Endothelial cell of umbilical vein (primary cell): ENCODE results near the gene C2orf74. TPM values are rescaled to one million over a fixed set of nuclear protein-coding genes. Genes with fewer than 3 reads are reported as not detected.

ENCODE experiments used
- BruUV-seq: library from RNA; stranded (reverse); fragments of 400-500 nt; replicated peaks from 2 replicates; lab custom pipeline; 2021; lab: Mats Ljungman, UMichigan
- CTCF ChIA-PET: fragments of 300-600, 350-600 bp; sonication (Branson Sonifier 250); formaldehyde crosslinking; loops from one replicate; lab custom pipeline; 2021; ENCODE audit warnings: antibody characterized with exemption, inconsistent platforms; lab: Charles Lee
- POLR2A ChIA-PET: fragments of 300-600, 350-600 bp; sonication (Branson Sonifier 250); formaldehyde crosslinking; loops from one replicate; lab custom pipeline; 2021; ENCODE audit warnings: antibody characterized with exemption, inconsistent platforms; lab: Charles Lee
- DNase-seq: peaks from one replicate; pipeline ENCODE4 v3.0.0-alpha.2; 2011; ENCODE audit warnings: low read depth, low spot score
- FAIRE-seq: peaks from 2 replicates; lab custom pipeline; 2011; peaks lifted over from hg19 to GRCh38; lab: Jason Lieb, UNC
- H2AFZ ChIP-seq: 2 replicates; pipeline ENCODE4 v1.6.0; 2012; ENCODE audit warnings: low read depth, low read length, control low read depth, inconsistent platforms
- H3K27ac ChIP-seq: 2 replicates; pipeline ENCODE4 v1.5.1; 2011; ENCODE audit warnings: low read depth, mild to moderate bottlenecking, control low read depth, low read length, moderate library complexity; ENCODE audit not compliant: insufficient read depth
- H3K27me3 ChIP-seq, 2 experiments: 2 replicates each; pipeline versions ENCODE4 v1.6.0 to v1.6.1; 2011; ENCODE audit warnings: low read length in 2 of 2, mixed read lengths in 1 of 2; ENCODE audit not compliant: control insufficient read depth in 2 of 2, insufficient read depth in 2 of 2
- H3K36me3 ChIP-seq, 2 experiments: 2 replicates in 1 of 2; 3 replicates in 1 of 2; pipeline ENCODE4 v1.5.1; 2011; ENCODE audit warnings: low read length in 2 of 2, mild to moderate bottlenecking in 1 of 2, moderate library complexity in 1 of 2; ENCODE audit not compliant: control insufficient read depth in 2 of 2, insufficient read depth in 2 of 2; ENCODE audit errors: extremely low read depth in 1 of 2
- H3K4me1 ChIP-seq: 3 replicates; pipeline ENCODE4 v1.5.1; 2011; ENCODE audit warnings: mild to moderate bottlenecking, low read length; ENCODE audit not compliant: control insufficient read depth, insufficient read depth; ENCODE audit errors: extremely low read depth
- H3K4me2 ChIP-seq: 2 replicates; pipeline ENCODE4 v1.6.1; 2011; ENCODE audit warnings: low read length, control low read depth, mixed read lengths; ENCODE audit not compliant: insufficient read depth
- H3K4me3 ChIP-seq, 3 experiments: fragments of 200-600 bp in 1 of 3; sonication (generic), shearing (Covaris generic) in 1 of 3; replicated peaks in 1 of 3; 2 replicates each; pipeline ENCODE4 v1.5.1; 2011 to 2016; ENCODE audit warnings: control low read depth in 3 of 3, low read length in 3 of 3, mild to moderate bottlenecking in 2 of 3, inconsistent platforms in 1 of 3, low read depth in 1 of 3, moderate library complexity in 1 of 3; ENCODE audit not compliant: insufficient read depth in 1 of 3
- H3K79me2 ChIP-seq: 2 replicates; pipeline ENCODE4 v1.6.0; 2012; ENCODE audit warnings: low read length, inconsistent platforms; ENCODE audit not compliant: control insufficient read depth, insufficient read depth
- H3K9ac ChIP-seq: replicated peaks from 2 replicates; pipeline ENCODE3; 2011; ENCODE audit warnings: low read length, control low read depth; ENCODE audit not compliant: insufficient read depth; ENCODE audit errors: extremely low read depth
- H3K9me1 ChIP-seq: replicated peaks from 3 replicates; pipeline ENCODE4 v1.6.0; 2011; ENCODE audit warnings: mild to moderate bottlenecking, low read length; ENCODE audit not compliant: control insufficient read depth, insufficient read depth; ENCODE audit errors: extremely low read depth
- H3K9me3 ChIP-seq: replicated peaks from 2 replicates; pipeline ENCODE4 v1.5.1; 2012; ENCODE audit warnings: low read length, inconsistent platforms; ENCODE audit not compliant: control insufficient read depth, insufficient read depth
- H4K20me1 ChIP-seq: replicated peaks from 2 replicates; pipeline ENCODE3; 2011; ENCODE audit warnings: mild to moderate bottlenecking, low read length; ENCODE audit not compliant: control insufficient read depth, insufficient read depth; ENCODE audit errors: extremely low read depth
- EZH2 ChIP-seq: IDR thresholded peaks from 2 replicates; pipeline ENCODE4 v1.6.1; 2012; ENCODE audit warnings: borderline replicate concordance, low read depth, mild to moderate bottlenecking, moderate library complexity, low read length, inconsistent platforms; ENCODE audit not compliant: severe bottlenecking
- FOS ChIP-seq: IDR thresholded peaks from 2 replicates; pipeline ENCODE4 v1.6.1; 2011; ENCODE audit warnings: mild to moderate bottlenecking, low read length, moderate library complexity, borderline replicate concordance; ENCODE audit not compliant: insufficient read depth
- POLR2A ChIP-seq: IDR thresholded peaks from 2 replicates; pipeline ENCODE4 v1.6.1; 2012; ENCODE audit warnings: low read depth, mild to moderate bottlenecking, control low read depth, low read length
- dilution Hi-C: fragments of 300-500 bp; cut with MboI; formaldehyde crosslinking; loops from one replicate; pipeline ENCODE4 v1.15.0; 2019; ENCODE audit warnings: low sequenced_read_pairs; ENCODE audit not compliant: extremely low pct_ligation_motif_present
- intact Hi-C: fragments of 100-400 bp; cut with micrococcal nuclease; formaldehyde crosslinking; loops from one replicate; pipeline ENCODE4 v1.10.0; 2022
- polyA plus RNA-seq, 4 experiments: library from polyadenylated mRNA; depleted of rRNA in 3 of 4; stranded (reverse) in 3 of 4; unstranded in 1 of 4; fragments of >200 nt; gene quantifications; 2 replicates each; pipeline versions ENCODE4 v1.2.1 to v1.2.3, GENCODE V29; 2011 to 2012; ENCODE audit warnings: missing spikeins in 1 of 4
- total RNA-seq: library from RNA; stranded (reverse); gene quantifications from 2 replicates; pipeline ENCODE4 v1.2.3, GENCODE V29; 2021
- TF ChIP-seq, protein P1 (sequence below): IDR thresholded peaks from 2 replicates; pipeline ENCODE4 v1.6.1; 2011; ENCODE audit not compliant: insufficient read depth, insufficient read length
- TF ChIP-seq, protein P2 (sequence below), 2 donors: IDR thresholded peaks; 1 replicate in 1 of 2; 2 replicates in 1 of 2; pipeline ENCODE4 v1.5.1; 2011; ENCODE audit warnings: low read length in 2 of 2, mild to moderate bottlenecking in 2 of 2, moderate library complexity in 2 of 2, control low read depth in 1 of 2, inconsistent platforms in 1 of 2, low read depth in 1 of 2; ENCODE audit not compliant: insufficient read depth in 1 of 2; ENCODE audit errors: extremely low read depth in 1 of 2

C2orf74 gene
- total and polyA plus RNA-seq, 2 donors (not counting 3 experiments of a cell fraction or from before 2014, with no cell fraction given): 4.1 to 5.6 TPM

DNA sequence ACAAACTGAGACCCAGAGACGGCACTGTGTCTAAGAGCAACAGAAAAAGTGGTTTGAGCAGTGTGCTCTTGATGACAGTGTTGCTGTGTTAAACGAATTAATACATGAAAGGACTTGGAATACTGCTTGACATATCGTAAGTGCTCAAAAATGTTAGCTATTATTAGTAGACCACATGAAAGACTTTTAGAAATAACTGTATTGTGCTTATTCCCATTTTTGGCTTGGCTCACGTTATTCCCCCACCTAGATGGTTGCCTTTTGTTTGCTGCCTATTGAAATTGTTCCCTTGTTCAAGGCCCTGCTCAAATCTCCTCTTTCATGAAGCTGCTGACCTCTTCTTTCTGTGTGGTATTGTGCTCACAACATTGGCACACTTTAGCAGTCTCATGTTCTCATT is 27.8 kb upstream of the C2orf74 start:
- H3K9ac ChIP-seq: no peak overlapping the region
- H3K79me2 ChIP-seq: no peaks in the 10 kb centered on the region
- no peaks in the 10 kb centered on the region for H3K9me3 ChIP-seq
- no peaks in the 10 kb centered on the region for H3K9me1 ChIP-seq
- intact Hi-C loops (loop anchor here (10.0 kb wide), 1 partner anchor 501 kb away; no protein-coding TSS in a partner anchor), dilution Hi-C loops (no loop called here)
- no peaks in the 10 kb centered on the region for H4K20me1 ChIP-seq
- POLR2A ChIA-PET: no interaction called here
- no peaks in the 10 kb centered on the region for H3K27me3 ChIP-seq
- CTCF ChIA-PET: interaction anchor here (1.9 to 2.8 kb wide), 3 partner anchors 9 to 765 kb away, joined by 12 to 56 read pairs (median 12); no protein-coding TSS in a partner anchor
- TF ChIP-seq POLR2A: no peak
- no peaks in the 10 kb centered on the region for H3K4me1 ChIP-seq
- H3K36me3 ChIP-seq: no peaks in the 10 kb centered on the region
- H3K4me2 ChIP-seq: no peak overlapping the region
- H2AFZ ChIP-seq: no peak overlapping the region
- no TSS peak for BruUV-seq
- DNase-seq (no peak), FAIRE-seq (no peak)
- no peak overlapping the region for H3K27ac ChIP-seq
- H3K4me3 ChIP-seq: no peak overlapping the region

DNA sequence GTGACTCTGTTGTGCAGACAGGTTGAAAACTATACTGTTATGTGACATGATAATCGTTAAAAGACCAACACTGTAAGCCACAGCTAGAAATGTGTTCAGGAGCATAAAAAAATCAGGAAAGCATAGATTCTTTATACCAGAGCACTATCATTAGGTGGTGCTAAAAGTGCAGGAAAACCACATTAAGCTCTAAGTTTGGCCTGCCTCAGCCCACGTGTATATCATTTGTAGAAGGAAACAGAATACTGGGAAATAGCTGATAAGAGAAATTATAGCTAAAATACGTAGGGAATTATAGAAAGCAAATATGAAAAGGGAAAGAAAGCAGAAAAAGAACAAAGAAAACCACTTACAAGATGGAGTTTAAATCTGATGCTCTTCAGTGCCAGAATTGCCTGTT is 26.5 kb upstream of the C2orf74 start:
- Histone ChIP-seq H3K9me1 (no peaks in the 10 kb centered on the region), H3K79me2 (no peaks in the 10 kb centered on the region), H3K4me2 (no peak overlapping the region), H4K20me1 (no peaks in the 10 kb centered on the region), H3K4me3 (no peak overlapping the region), H2AFZ (no peak overlapping the region), H3K4me1 (no peaks in the 10 kb centered on the region), H3K9me3 (no peaks in the 10 kb centered on the region), H3K36me3 (no peaks in the 10 kb centered on the region), H3K27me3 (no peaks in the 10 kb centered on the region), H3K27ac (no peak overlapping the region), H3K9ac (no peak overlapping the region)
- CTCF ChIA-PET: interaction anchor here (0.5 to 2.8 kb wide), 31 partner anchors 9 to 778 kb away, joined by 3 to 56 read pairs (median 4); partner anchors contain the start of gene XPO1
- FAIRE-seq (peak; percentile 42), DNase-seq (peak; percentile 58)
- POLR2A ChIA-PET: no interaction called here
- TF ChIP-seq FOS (no peak), EZH2 (no peak)
- TF ChIP-seq, protein P1, sequence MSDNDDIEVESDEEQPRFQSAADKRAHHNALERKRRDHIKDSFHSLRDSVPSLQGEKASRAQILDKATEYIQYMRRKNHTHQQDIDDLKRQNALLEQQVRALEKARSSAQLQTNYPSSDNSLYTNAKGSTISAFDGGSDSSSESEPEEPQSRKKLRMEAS: no peak
- TF ChIP-seq, protein P2, sequence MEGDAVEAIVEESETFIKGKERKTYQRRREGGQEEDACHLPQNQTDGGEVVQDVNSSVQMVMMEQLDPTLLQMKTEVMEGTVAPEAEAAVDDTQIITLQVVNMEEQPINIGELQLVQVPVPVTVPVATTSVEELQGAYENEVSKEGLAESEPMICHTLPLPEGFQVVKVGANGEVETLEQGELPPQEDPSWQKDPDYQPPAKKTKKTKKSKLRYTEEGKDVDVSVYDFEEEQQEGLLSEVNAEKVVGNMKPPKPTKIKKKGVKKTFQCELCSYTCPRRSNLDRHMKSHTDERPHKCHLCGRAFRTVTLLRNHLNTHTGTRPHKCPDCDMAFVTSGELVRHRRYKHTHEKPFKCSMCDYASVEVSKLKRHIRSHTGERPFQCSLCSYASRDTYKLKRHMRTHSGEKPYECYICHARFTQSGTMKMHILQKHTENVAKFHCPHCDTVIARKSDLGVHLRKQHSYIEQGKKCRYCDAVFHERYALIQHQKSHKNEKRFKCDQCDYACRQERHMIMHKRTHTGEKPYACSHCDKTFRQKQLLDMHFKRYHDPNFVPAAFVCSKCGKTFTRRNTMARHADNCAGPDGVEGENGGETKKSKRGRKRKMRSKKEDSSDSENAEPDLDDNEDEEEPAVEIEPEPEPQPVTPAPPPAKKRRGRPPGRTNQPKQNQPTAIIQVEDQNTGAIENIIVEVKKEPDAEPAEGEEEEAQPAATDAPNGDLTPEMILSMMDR (IDR thresholded peaks at IDR 0.05; ENCODE audit: extremely low read depth in 1 of 2, insufficient read depth in 1 of 2, low read depth in 1 of 2, low read length in 2 of 2): peak; percentile 13 to 24
- BruUV-seq: no TSS peak
- dilution Hi-C loops: no loop called here
- intact Hi-C loops: loop anchor here (5.0 to 10.0 kb wide), 2 partner anchors 499 to 657 kb away; no protein-coding TSS in a partner anchor
